HEK293 (cell line): Measurements from ENCODE around the gene CHN2.

Experiments used
- CTCF ChIA-PET: fragments of 350-600 bp; formaldehyde crosslinking; extraction: SDS; loops from one replicate; lab custom pipeline; 2021; ENCODE audit warnings: antibody characterized with exemption; lab: Yijun Ruan, JAX
- POLR2A ChIA-PET: fragments of 300-600 bp; formaldehyde crosslinking; extraction: SDS; loops from one replicate; lab custom pipeline; 2020; ENCODE audit warnings: antibody characterized with exemption, inconsistent platforms; lab: Yijun Ruan, JAX
- H3K27ac ChIP-seq: fragments of 200-500 bp; sonication (Bioruptor generic); 2 replicates; pipeline ENCODE4 v1.5.1; 2014; ENCODE audit warnings: low read depth, low read length, control low read depth, inconsistent platforms; ENCODE audit errors: extremely low read depth
- H3K36me3 ChIP-seq, 2 experiments: fragments of 200-500 bp in 1 of 2; sonication (Bioruptor generic) in 1 of 2; 1 replicate in 1 of 2; 2 replicates in 1 of 2; pipeline ENCODE4 v1.5.1; 2014 to 2017; ENCODE audit warnings: inconsistent platforms in 2 of 2, low read length in 2 of 2; ENCODE audit not compliant: control insufficient read depth in 2 of 2, insufficient read depth in 1 of 2
- H3K4me1 ChIP-seq: fragments of 200-500 bp; sonication (Bioruptor generic); 2 replicates; pipeline ENCODE4 v1.5.1; 2014; ENCODE audit warnings: mild to moderate bottlenecking, low read length, inconsistent platforms; ENCODE audit not compliant: control insufficient read depth, insufficient read depth
- H3K4me3 ChIP-seq: 2 replicates; pipeline ENCODE4 v1.5.1; 2011; ENCODE audit warnings: low read depth, mild to moderate bottlenecking, control low read depth, low read length, moderate library complexity
- H3K9me3 ChIP-seq: fragments of 200-500 bp; sonication (Bioruptor generic); 2 replicates; pipeline ENCODE4 v1.5.1; 2014; ENCODE audit warnings: low read depth, low read length, inconsistent platforms; ENCODE audit not compliant: control insufficient read depth, insufficient read depth
- AEBP2 ChIP-seq: fragments of 450-650 bp; formaldehyde crosslinking; IDR thresholded peaks from 2 replicates; pipeline ENCODE4 v1.5.1; 2016; ENCODE audit warnings: missing biosample characterization, missing genetic modification characterization, borderline replicate concordance
- GLIS2 ChIP-seq: fragments of 450-650 bp; formaldehyde crosslinking; IDR thresholded peaks from 2 replicates; pipeline ENCODE4 v1.5.1; 2016; ENCODE audit warnings: missing biosample characterization, missing genetic modification characterization
- PRDM1 ChIP-seq: fragments of 450-650 bp; formaldehyde crosslinking; IDR thresholded peaks from 2 replicates; pipeline ENCODE4; 2016; ENCODE audit warnings: missing biosample characterization, missing genetic modification characterization
- PRDM4 ChIP-seq: fragments of 450-650 bp; formaldehyde crosslinking; IDR thresholded peaks from 2 replicates; pipeline ENCODE4 v1.5.1; 2017; ENCODE audit warnings: missing biosample characterization, missing genetic modification characterization
- REST ChIP-seq: fragments of 450-650 bp; formaldehyde crosslinking; IDR thresholded peaks from 2 replicates; pipeline ENCODE4 v1.5.1; 2016; ENCODE audit warnings: missing biosample characterization, missing genetic modification characterization
- ZFHX2 ChIP-seq: fragments of 450-650 bp; formaldehyde crosslinking; conservative IDR thresholded peaks from 2 replicates; pipeline ENCODE4 v1.5.1; 2016; ENCODE audit warnings: missing biosample characterization, missing genetic modification characterization
- ZNF112 ChIP-seq: fragments of 450-650 bp; formaldehyde crosslinking; IDR thresholded peaks from 2 replicates; pipeline ENCODE4 v1.5.0; 2017; ENCODE audit warnings: missing biosample characterization, missing genetic modification characterization
- ZNF132 ChIP-seq: fragments of 450-650 bp; formaldehyde crosslinking; IDR thresholded peaks from 2 replicates; pipeline ENCODE4 v1.5.1; 2017; ENCODE audit warnings: missing biosample characterization, missing genetic modification characterization, borderline replicate concordance
- ZNF140 ChIP-seq: fragments of 450-650 bp; formaldehyde crosslinking; IDR thresholded peaks from 2 replicates; pipeline ENCODE4 v1.5.1; 2016; ENCODE audit warnings: missing biosample characterization, missing genetic modification characterization
- ZNF169 ChIP-seq: fragments of 450-650 bp; formaldehyde crosslinking; IDR thresholded peaks from 2 replicates; pipeline ENCODE4 v1.5.1; 2016; ENCODE audit warnings: missing biosample characterization, missing genetic modification characterization
- ZNF211 ChIP-seq: fragments of 450-650 bp; formaldehyde crosslinking; IDR thresholded peaks from 2 replicates; pipeline ENCODE4 v1.5.1; 2016; ENCODE audit warnings: low read depth, missing biosample characterization, missing genetic modification characterization
- ZNF239 ChIP-seq: fragments of 450-650 bp; formaldehyde crosslinking; IDR thresholded peaks from 2 replicates; pipeline ENCODE4 v1.5.1; 2016; ENCODE audit warnings: missing biosample characterization, missing genetic modification characterization
- ZNF426 ChIP-seq: fragments of 450-650 bp; formaldehyde crosslinking; IDR thresholded peaks from 2 replicates; pipeline ENCODE4 v1.5.1; 2017; ENCODE audit warnings: missing biosample characterization, missing genetic modification characterization, mild to moderate bottlenecking, inconsistent platforms, moderate library complexity
- ZNF521 ChIP-seq: fragments of 450-650 bp; formaldehyde crosslinking; IDR thresholded peaks from 2 replicates; pipeline ENCODE4 v1.5.1; 2017; ENCODE audit warnings: missing biosample characterization, mild to moderate bottlenecking, missing genetic modification characterization
- ZNF558 ChIP-seq: fragments of 450-650 bp; formaldehyde crosslinking; IDR thresholded peaks from 2 replicates; pipeline ENCODE4 v1.5.1; 2016; ENCODE audit warnings: missing biosample characterization, missing genetic modification characterization
- ZNF596 ChIP-seq: fragments of 450-650 bp; IDR thresholded peaks from 2 replicates; pipeline ENCODE4 v1.5.0; 2018; ENCODE audit warnings: missing biosample characterization, mild to moderate bottlenecking, missing genetic modification characterization, moderate library complexity
- ZNF654 ChIP-seq: fragments of 450-650 bp; formaldehyde crosslinking; IDR thresholded peaks from 2 replicates; pipeline ENCODE4 v1.5.1; 2016; ENCODE audit warnings: low read depth, missing biosample characterization, missing genetic modification characterization
- ZNF837 ChIP-seq: fragments of 450-650 bp; formaldehyde crosslinking; IDR thresholded peaks from 2 replicates; pipeline ENCODE4 v1.5.1; 2016; ENCODE audit warnings: missing biosample characterization, missing genetic modification characterization
- ZSCAN16 ChIP-seq: fragments of 450-650 bp; formaldehyde crosslinking; IDR thresholded peaks from 2 replicates; pipeline ENCODE4 v1.5.1; 2016; ENCODE audit warnings: missing biosample characterization, missing genetic modification characterization
- ZSCAN23 ChIP-seq: fragments of 450-650 bp; formaldehyde crosslinking; IDR thresholded peaks from 2 replicates; pipeline ENCODE4 v1.5.1; 2016; ENCODE audit warnings: missing biosample characterization, missing genetic modification characterization
- ZSCAN5A ChIP-seq: fragments of 450-650 bp; formaldehyde crosslinking; IDR thresholded peaks from 2 replicates; pipeline ENCODE4 v1.5.1; 2016; ENCODE audit warnings: missing biosample characterization, missing genetic modification characterization

Gene CHN2

GRCh38 chr7:29429401-29429800, 234.8 kb downstream of the CHN2 start:
- TF ChIP-seq ZNF140 (tag by site-specific recombination) (no peak), ZNF837 (tag by site-specific recombination) (no peak), ZNF558 (tag by site-specific recombination) (no peak), ZNF132 (no peak), ZNF426 (no peak), ZNF169 (tag by site-specific recombination) (no peak), ZFHX2 (tag by site-specific recombination) (no peak), ZNF211 (tag by site-specific recombination) (no peak), ZNF521 (tag by site-specific recombination) (no peak), ZNF596 (tag by site-specific recombination) (no peak)
- H3K36me3 ChIP-seq, result no peaks in the 10 kb centered on the region
- H3K27ac ChIP-seq, result no peak overlapping the region
- H3K4me1 ChIP-seq, result no peaks in the 10 kb centered on the region
- no peak overlapping the region for H3K4me3 ChIP-seq
- no peaks in the 10 kb centered on the region for H3K9me3 ChIP-seq
- CTCF ChIA-PET, result interaction anchor here (1.0 kb wide), 1 partner anchor 507 kb away, joined by 3 read pairs; no protein-coding TSS in a partner anchor
- POLR2A ChIA-PET, result no interaction called here

GRCh38 chr7:29430279-29430949, 235.8 kb downstream of the CHN2 start:
- Histone ChIP-seq H3K36me3 (no peaks in the 10 kb centered on the region), H3K9me3 (no peaks in the 10 kb centered on the region), H3K27ac (no peak overlapping the region), H3K4me1 (no peaks in the 10 kb centered on the region), H3K4me3 (no peak overlapping the region)
- ChIA-PET CTCF (interaction anchor here (1.0 kb wide), 1 partner anchor 508 kb away, joined by 3 read pairs; no protein-coding TSS in a partner anchor), POLR2A (no interaction called here)
- TF ChIP-seq ZSCAN16 (tag by site-specific recombination), result no peak
- no peak for TF ChIP-seq GLIS2 (tag by site-specific recombination)
- TF ChIP-seq ZNF112 (tag by site-specific recombination), result no peak
- no peak for TF ChIP-seq ZNF239 (tag by site-specific recombination)
- no peak for TF ChIP-seq REST
- no peak for TF ChIP-seq PRDM1 (tag by site-specific recombination)
- TF ChIP-seq AEBP2 (tag by site-specific recombination), result no peak
- no peak for TF ChIP-seq ZSCAN5A
- no peak for TF ChIP-seq PRDM4 (tag by site-specific recombination)
- no peak for TF ChIP-seq ZSCAN23 (tag by site-specific recombination)
- TF ChIP-seq ZNF654 (tag by site-specific recombination), result no peak
